ENCODE measurements around the gene MAP3K20.

- TF ChIP-seq CTCF (IDR thresholded peaks at IDR 0.05) (no peak), POLR2AphosphoS5 (IDR thresholded peaks at IDR 0.05) (no peak), POLR2A (IDR thresholded peaks at IDR 0.05) (no peak)
Observed at GRCh38 chr2:173299764-173300163, 224.1 kb downstream of the MAP3K20 start.

All from transverse colon (tissue), 4 donors.